Activated CD4-positive, alpha-beta T cell treated with anti-CD3 and anti-CD28 coated beads, Interleukin-2, amount 10 ng/mL, durations not matched to agents 24 days and 14 days (primary cell): ENCODE results near the gene SECTM1. TPM values are rescaled to one million over a fixed set of nuclear protein-coding genes. Genes with fewer than 3 reads are reported as not detected.
A peak's percentile ranks its signal among the peaks of the same experiment; 100 is the strongest.

Experiments used
- DNase-seq: peaks from one replicate; pipeline ENCODE4 v3.0.0; 2022
- H3K27ac Mint-ChIP-seq: one replicate; pipeline ENCODE4 v1.8.0; 2022; ENCODE audit warnings: mild to moderate bottlenecking, mixed read lengths
- H3K27me3 Mint-ChIP-seq: one replicate; pipeline ENCODE4 v1.8.0; 2022; ENCODE audit warnings: mixed read lengths
- H3K36me3 Mint-ChIP-seq: one replicate; pipeline ENCODE4 v1.8.0; 2022; ENCODE audit warnings: low read depth, mild to moderate bottlenecking, mixed read lengths
- H3K4me1 Mint-ChIP-seq: one replicate; pipeline ENCODE4 v1.8.0; 2021; ENCODE audit warnings: mixed read lengths
- H3K4me3 Mint-ChIP-seq: one replicate; pipeline ENCODE4 v1.8.0; 2022; ENCODE audit warnings: mild to moderate bottlenecking, moderate library complexity, mixed read lengths
- H3K9me3 Mint-ChIP-seq: one replicate; pipeline ENCODE4 v1.8.0; 2021; ENCODE audit warnings: mixed read lengths
- intact Hi-C: fragments of 100-400 bp; cut with micrococcal nuclease; formaldehyde crosslinking; loops from one replicate; pipeline ENCODE4 v1.15.1; 2023
- total RNA-seq: library from RNA; stranded (reverse); gene quantifications from 2 replicates; pipeline ENCODE4 v1.2.3, GENCODE V29; 2022

SECTM1 gene
- total RNA-seq, 1 donor from 2014 or later: 4.6 TPM

DNA sequence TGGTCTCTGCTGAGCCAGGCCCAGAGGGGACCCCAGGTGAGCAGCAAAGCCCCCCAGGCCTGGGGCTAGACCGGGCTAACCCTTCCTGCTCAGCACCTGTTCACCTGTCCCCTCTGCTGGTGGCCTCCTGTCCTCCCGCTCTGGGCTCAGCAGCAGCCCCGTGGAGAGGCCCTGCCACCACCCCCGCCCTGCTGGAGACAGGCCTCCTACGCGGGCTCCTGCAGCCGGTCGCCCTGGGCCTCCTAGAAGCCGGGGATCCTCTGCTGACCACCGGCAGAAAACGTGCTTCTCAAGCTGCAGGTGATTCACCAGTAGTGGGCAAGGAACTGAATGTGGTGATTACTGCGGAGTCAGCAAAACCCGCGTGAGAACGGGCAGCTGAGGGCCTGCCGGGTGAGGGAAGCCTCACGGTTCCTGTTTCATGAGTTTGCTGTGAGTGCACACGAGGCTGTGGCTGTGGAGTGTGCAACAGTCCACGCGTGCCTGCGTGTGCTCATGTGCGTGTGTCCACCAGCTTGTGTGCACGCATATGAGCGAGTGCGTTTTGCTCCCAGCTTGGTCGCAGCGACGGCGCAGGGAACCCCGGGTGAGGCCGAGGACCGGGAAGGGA, 792 bp downstream of the SECTM1 start:
- no peaks in the 10 kb centered on the region for H3K9me3 Mint-ChIP-seq
- peak overlapping the region; percentile 49 for H3K27ac Mint-ChIP-seq
- intact Hi-C loops: no loop called here
- peaks cover 26% of the 10 kb centered on the region for H3K4me1 Mint-ChIP-seq
- peaks cover 2% of the 10 kb centered on the region for H3K36me3 Mint-ChIP-seq
- peaks cover 5% of the 10 kb centered on the region for H3K27me3 Mint-ChIP-seq
- peak; percentile 76 for DNase-seq
- peak overlapping the region; percentile 72 for H3K4me3 Mint-ChIP-seq

DNA sequence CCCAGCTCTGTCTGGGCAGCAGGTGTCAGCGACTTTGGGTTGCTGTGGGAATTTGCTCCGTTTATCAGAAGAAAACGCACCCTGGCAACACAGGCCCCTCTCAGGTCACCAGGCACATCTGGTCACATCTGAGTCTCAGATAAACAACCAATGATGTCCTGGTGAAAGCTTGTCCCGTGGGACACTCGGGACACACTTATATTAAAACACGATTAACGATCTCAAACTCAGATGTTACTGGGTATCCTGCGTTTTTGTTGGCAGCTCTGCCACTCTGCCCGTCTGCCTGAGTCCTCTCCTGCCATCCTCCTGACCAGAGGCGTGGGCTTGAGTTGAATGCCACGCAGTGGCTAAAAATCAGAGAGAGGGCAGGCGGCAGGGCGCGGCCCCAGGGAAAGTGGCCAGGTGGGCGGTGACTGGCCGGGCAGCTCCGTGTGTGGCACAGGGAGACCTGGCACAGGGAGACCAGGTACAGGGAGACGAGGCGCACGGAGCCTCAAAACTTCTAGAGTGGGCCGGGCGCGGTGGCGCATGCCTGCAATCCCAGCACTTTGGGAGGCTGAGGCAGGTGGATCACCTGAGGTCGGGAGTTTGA, 2.1 kb downstream of the SECTM1 start:
- Mint-ChIP-seq H3K9me3 (no peaks in the 10 kb centered on the region), H3K27ac (no peak overlapping the region), H3K27me3 (peaks cover 5% of the 10 kb centered on the region), H3K36me3 (peaks cover 2% of the 10 kb centered on the region), H3K4me3 (no peak overlapping the region), H3K4me1 (peaks cover 25% of the 10 kb centered on the region)
- no peak for DNase-seq
- intact Hi-C loops: no loop called here

DNA sequence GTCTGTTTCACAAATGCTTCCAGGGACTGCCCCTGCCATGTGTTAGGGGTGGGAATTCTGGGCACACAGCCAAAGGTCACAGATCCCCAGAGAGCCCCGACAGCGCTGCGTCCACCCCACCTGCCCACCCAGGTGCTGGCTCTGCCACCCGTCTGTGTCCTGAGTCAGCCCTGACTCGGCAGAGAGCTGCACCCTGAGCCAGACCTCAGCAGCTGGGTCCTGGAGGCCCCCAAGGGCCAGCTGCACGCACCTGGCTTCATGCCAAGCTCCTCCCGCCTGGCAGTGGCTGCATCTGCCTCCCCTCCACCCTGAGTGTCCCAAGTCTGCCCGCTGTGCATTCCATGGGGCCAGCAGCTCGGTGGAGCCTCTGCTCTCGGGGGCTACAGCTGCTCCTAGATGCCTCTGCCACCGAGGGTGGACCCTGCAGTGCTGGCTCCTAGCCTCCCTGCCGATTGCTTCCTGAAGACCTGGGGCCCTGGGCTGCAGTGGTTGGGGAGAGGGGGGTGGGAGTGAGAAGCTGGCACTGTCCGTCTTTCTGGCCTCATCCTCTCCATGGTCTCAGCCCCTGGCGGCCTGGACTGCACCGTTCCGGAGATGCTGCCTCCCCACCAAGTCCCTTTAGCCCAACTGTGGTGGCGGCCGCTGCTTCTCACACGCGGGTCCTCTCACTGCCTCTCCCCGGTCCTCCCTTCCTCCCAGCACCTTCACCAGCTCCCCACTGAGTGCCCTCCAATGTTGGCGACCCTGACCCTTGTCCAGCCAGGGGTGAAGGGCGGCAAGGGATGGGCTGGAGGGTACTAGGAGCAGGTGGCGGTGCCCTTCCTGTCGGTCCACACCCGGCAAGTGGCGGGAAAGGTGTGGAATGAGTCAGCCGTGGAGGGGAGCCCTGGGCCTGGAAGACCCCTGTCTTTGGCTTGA, 3.0 kb downstream of the SECTM1 start:
- peaks cover 5% of the 10 kb centered on the region for H3K27me3 Mint-ChIP-seq
- H3K4me1 Mint-ChIP-seq: peaks cover 21% of the 10 kb centered on the region
- no peaks in the 10 kb centered on the region for H3K9me3 Mint-ChIP-seq
- H3K36me3 Mint-ChIP-seq: peaks cover 2% of the 10 kb centered on the region
- no peak for DNase-seq
- no peak overlapping the region for H3K27ac Mint-ChIP-seq
- H3K4me3 Mint-ChIP-seq: no peak overlapping the region
- intact Hi-C loops: no loop called here

DNA sequence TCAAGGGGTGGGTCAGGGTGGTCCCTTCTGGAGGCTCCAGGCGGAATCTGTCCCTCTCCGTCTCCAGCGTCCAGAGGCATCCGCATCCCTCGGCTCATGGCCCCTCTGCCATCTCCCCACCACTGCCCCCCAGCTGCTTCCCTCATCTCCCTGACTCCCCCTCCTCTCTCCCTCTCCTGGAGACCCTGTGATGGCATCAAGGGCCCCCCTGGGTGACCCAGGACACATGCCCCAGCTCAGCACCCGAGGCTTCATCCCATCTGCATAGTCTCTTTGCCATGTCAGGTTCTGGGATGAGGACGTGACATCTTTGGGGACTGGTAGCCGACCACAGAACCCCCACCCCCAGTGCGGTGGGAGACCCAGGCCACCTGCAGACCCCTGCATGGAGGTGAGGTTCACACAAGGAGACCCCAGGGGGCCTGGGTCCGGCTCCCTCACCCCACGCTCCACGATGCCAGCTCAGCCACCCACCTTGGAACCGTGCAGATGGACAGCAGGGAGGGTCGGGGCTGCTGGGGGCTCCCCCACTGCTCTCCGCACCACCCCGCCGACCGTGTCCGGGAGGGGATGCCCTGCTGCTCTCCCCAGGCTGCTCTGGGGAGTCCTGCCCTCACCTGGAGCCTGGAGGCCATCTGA, 3.8 kb downstream of the SECTM1 start:
- Mint-ChIP-seq H3K9me3 (no peaks in the 10 kb centered on the region), H3K4me1 (peaks cover 16% of the 10 kb centered on the region), H3K36me3 (peaks cover under 1% of the 10 kb centered on the region), H3K4me3 (no peak overlapping the region), H3K27me3 (peaks cover 4% of the 10 kb centered on the region), H3K27ac (no peak overlapping the region)
- DNase-seq: no peak
- intact Hi-C loops: no loop called here

DNA sequence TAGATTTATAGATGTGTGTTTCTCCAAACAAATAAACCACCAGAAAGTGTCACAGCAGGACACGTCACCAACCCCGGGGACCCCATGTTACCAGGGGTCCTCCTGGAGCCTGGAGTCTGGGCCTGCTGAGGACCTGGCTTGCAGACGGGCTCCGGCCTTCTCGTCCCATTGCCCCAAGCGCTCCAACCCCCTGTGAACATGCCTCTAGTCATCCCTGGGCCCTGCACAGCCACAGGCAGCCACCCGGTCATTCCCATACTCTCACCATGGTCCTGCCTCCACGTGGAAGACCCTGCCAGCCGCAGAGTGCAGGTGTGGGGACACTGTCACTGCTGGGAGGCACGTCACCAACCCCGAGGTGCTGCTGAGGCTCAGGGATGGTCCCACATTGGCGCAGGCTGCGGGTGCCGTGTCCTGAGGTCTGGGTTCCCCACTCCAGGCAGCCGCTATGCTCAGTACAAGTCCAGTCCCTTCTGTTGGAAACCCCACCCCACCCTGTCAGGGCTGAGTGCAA, 4.5 kb downstream of the SECTM1 start:
- no peak overlapping the region for H3K27ac Mint-ChIP-seq
- no peaks in the 10 kb centered on the region for H3K9me3 Mint-ChIP-seq
- intact Hi-C loops: no loop called here
- peaks cover 5% of the 10 kb centered on the region for H3K36me3 Mint-ChIP-seq
- no peak for DNase-seq
- peaks cover 4% of the 10 kb centered on the region for H3K27me3 Mint-ChIP-seq
- H3K4me1 Mint-ChIP-seq: peaks cover 14% of the 10 kb centered on the region
- H3K4me3 Mint-ChIP-seq: no peak overlapping the region

DNA sequence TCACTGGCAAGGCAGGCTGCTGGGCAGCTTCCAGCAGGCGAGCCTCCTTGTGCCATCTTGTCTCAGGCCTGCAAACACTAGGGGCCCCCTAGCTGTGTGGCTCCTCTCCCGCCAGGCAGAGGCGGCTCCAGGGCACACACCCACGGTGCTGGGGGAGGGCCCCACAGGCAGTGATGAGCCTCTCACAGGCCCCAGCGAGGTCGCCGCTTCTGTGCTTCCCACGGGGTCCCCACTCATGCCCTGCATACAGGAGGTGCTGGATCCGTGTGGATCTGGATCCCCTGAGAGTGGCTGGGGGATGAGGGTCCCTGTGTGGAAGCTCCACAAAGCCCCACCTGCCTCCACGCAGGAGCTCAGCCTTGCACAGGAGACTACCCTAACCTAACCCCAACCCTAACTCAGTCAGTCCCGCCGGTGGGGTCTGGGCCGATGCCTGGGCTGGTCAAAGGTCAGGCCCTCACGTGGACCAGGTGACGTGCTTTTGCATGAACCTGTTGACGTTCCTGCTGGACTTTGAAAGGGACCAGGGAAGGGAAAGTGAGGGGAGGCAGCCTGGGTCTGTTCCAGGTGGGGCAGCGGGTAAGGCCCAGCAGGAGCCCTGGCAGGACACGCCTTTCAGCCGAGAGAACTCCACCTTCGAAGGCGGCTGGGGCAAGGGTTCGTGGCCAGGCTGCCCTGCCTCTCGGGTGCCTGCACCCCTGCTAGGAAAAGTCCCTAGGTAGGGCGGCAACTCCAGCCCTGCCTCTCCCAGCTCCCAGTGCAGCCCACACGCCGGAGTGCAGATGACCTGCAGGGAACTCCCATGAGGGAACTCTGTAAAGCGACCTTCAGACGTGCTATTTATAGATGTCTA, 5.2 kb downstream of the SECTM1 start:
- H3K27ac Mint-ChIP-seq: no peak overlapping the region
- intact Hi-C loops: no loop called here
- peaks cover 18% of the 10 kb centered on the region for H3K4me1 Mint-ChIP-seq
- H3K36me3 Mint-ChIP-seq: peaks cover 9% of the 10 kb centered on the region
- no peak overlapping the region for H3K4me3 Mint-ChIP-seq
- H3K9me3 Mint-ChIP-seq: no peaks in the 10 kb centered on the region
- H3K27me3 Mint-ChIP-seq: peaks cover 4% of the 10 kb centered on the region
- DNase-seq: no peak

DNA sequence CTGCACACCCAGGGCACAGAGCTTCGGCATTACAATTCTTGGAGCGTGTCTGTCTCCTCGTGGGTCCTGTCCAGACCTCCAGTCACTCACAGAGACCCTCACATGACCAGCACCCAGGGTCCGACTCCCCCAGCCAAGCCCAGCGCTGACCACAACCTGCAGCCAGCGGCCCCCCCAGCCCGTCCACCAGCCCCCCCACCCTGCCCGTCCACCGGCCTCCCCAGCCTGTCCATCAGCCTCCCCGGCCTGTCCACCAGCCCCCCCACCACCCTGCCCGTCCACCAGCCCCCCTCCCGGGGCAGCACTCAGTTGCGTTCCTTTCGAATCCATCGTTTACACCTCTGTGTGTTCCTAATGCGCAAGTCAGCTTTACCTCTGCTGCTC, 5.8 kb downstream of the SECTM1 start:
- DNase-seq: no peak
- Mint-ChIP-seq H3K4me3 (no peak overlapping the region), H3K4me1 (peaks cover 17% of the 10 kb centered on the region), H3K9me3 (no peaks in the 10 kb centered on the region), H3K27me3 (peaks cover 1% of the 10 kb centered on the region), H3K27ac (no peak overlapping the region), H3K36me3 (peaks cover 11% of the 10 kb centered on the region)
- intact Hi-C loops: no loop called here

DNA sequence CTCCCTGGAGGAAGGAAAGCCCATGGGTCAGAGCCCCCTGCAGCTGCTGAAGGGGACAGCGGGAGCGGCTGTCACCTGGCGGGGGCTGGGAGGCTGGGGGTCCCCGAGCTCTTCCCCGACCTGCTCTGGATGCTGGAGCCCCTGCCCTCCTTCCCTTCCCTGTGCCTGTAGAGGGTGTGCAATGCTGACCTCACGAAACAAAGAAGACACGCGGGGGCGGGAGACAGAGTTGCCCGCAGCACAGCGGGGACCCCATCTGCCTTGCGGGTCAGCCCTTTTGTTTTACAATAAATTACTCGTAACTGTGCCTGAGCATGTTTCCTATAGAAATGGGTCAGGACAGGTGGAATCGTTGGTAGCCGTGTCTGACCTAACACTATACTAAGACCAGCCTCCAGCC, 6.3 kb downstream of the SECTM1 start:
- no peaks in the 10 kb centered on the region for H3K9me3 Mint-ChIP-seq
- peaks cover 17% of the 10 kb centered on the region for H3K4me1 Mint-ChIP-seq
- intact Hi-C loops: no loop called here
- H3K4me3 Mint-ChIP-seq: no peak overlapping the region
- DNase-seq: no peak
- H3K27me3 Mint-ChIP-seq: no peaks in the 10 kb centered on the region
- peaks cover 12% of the 10 kb centered on the region for H3K36me3 Mint-ChIP-seq
- H3K27ac Mint-ChIP-seq: peak overlapping the region; percentile 8

DNA sequence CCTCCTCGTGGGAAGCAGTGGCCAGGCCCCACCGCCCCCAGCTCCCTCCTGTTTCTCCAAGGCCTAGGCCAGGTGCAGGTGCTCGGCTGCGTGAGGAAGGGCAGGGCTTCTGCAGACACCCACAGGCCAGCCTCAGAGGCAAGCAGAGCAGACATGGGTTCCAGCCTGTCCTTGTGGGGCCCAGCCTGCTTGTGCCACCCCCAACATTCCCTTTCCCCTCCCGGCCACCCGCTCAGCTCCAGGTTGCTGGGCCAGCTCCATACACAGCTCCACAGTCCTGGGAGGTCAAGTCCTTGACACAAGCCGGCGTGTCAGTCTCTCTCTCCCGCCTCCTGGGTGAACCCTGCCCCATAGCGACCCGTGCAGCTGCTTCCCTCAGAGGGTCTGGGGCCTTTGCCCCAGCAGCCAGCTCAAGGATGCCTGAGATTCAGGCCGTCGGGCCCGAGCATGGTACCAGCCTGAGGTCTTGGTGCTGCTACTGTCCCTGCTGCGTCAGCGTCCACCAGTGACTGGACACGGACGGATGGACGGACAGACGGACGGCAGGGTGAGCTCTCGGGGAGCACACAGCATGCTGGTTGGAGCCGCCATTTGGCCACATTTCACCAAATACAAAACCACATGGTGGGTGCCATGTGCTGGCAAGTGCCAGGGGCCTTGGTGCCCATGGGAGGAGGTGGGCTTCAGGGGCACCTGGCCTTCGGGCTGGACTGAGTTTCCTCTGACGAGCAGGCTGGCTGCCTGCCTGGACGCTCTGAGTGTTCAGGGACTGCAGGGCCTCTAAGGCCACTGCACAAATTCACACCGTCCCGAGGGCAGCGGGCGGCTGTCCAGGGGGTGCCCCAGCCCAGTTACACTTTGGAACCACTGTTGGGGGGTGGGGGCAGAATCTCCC, 8.0 kb downstream of the SECTM1 start:
- H3K9me3 Mint-ChIP-seq: no peaks in the 10 kb centered on the region
- H3K27me3 Mint-ChIP-seq: no peaks in the 10 kb centered on the region
- H3K4me3 Mint-ChIP-seq: no peak overlapping the region
- DNase-seq: no peak
- intact Hi-C loops: no loop called here
- peak overlapping the region; percentile 81 for H3K27ac Mint-ChIP-seq
- peaks cover 24% of the 10 kb centered on the region for H3K4me1 Mint-ChIP-seq
- peaks cover 15% of the 10 kb centered on the region for H3K36me3 Mint-ChIP-seq

DNA sequence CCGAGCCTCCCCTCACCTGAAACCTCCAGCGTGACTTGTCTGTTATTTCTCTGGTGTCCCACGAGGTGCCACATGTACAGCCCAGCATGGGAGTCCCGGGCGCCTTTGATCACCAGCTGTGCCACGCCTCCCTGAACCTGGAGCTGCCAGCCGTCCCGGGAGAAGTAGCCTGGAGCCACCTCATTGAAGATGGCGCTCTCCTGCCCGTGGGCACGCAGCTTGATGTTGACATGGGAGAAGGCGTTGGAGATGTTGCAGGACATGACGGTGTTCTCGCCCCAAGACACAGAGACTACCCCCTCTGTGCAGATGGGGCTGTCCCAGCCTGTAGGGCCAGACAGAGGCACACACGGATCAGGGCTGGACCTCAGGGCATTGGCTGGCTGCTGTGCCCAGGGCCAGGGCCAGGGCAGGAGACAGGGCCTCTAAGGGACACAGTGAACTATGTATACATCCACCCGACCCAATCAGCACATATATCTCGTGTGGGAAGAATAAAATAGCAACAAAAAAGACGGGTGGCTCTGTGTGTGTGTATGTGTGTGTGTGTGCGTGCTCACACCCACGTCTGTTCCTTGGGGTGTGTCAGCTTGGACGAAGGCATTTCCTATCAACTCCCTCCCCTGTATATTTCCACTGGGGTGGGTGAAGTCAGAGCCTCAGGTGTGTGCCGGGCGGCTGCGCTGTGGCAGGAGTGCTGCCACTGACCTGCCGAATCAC, 8.8 kb downstream of the SECTM1 start:
- Mint-ChIP-seq H3K4me3 (peak overlapping the region; percentile 43), H3K36me3 (peaks cover 15% of the 10 kb centered on the region), H3K4me1 (peaks cover 29% of the 10 kb centered on the region), H3K9me3 (no peaks in the 10 kb centered on the region), H3K27me3 (no peaks in the 10 kb centered on the region), H3K27ac (peak overlapping the region; percentile 81)
- DNase-seq: no peak
- intact Hi-C loops: no loop called here

DNA sequence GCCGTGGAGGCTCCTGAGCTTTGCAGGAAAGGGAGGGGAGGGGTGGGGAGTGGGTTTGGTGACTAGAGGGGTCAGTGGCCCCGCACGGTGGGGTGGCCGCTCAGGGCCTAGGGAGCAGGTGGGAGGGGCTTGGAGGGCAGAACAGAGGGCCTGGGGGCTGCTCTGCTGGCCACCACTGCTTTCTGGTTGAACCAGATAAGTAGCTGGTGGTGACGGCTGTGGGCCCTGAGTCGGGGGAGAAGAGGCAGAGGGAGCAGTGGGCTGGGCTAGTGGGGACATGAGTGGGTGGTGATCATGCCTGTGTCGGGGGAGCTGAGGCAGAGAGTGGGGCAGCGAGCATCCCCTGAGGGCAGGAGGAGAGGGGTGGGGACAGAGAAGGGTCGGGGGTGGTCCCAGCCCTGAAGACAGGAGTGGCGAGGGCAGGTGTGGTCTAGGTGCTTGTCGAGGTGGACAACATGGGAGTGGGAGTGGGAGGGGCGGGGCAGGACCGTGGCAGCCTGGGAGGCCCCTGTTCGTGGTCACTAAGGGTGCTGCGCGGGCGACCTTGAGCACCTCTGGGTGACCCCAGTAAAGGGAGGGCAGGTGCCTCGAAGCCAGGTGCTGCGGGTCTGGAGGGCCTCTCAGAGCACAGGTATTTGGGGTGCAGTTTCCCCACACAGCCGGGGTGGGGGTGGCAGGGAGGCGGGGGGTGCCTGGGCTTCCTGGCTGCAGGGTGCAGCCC, 9.9 kb downstream of the SECTM1 start:
- peak overlapping the region; percentile 79 for H3K27ac Mint-ChIP-seq
- peak overlapping the region; percentile 69 for H3K4me3 Mint-ChIP-seq
- H3K27me3 Mint-ChIP-seq: no peaks in the 10 kb centered on the region
- intact Hi-C loops: no loop called here
- H3K4me1 Mint-ChIP-seq: peaks cover 29% of the 10 kb centered on the region
- peaks cover 15% of the 10 kb centered on the region for H3K36me3 Mint-ChIP-seq
- no peak for DNase-seq
- no peaks in the 10 kb centered on the region for H3K9me3 Mint-ChIP-seq
